CD4-positive, alpha-beta T cell treated with Interleukin-4 for 4 hours (primary cell): ENCODE results near the gene ANGPTL2.

Source experiments
- DNase-seq: peaks from one replicate; pipeline ENCODE4 v3.0.0-alpha.2; 2020

Gene ANGPTL2

DNA sequence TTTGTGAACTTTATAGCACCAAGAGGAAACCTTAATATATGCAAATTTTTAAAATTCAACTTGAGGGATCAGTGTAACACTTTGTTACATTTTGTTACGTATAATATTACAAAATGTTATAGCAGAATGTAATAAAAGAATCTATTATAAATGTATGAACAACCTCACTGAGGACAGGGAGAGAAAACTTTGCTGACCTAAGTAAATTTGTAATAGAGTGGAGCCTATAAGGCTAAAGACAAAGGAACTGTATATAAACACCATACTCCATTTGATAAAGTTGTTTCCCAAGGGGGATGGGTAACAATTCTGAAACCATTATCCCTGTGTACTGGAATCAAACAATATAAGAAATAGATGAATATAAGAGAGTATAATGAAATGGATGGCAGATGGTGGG lies 77.3 kb downstream of the ANGPTL2 start:
- no peak for DNase-seq

GRCh38 chr9:127039492-127039891 lies 82.9 kb downstream of the ANGPTL2 start:
- no peak for DNase-seq

DNA sequence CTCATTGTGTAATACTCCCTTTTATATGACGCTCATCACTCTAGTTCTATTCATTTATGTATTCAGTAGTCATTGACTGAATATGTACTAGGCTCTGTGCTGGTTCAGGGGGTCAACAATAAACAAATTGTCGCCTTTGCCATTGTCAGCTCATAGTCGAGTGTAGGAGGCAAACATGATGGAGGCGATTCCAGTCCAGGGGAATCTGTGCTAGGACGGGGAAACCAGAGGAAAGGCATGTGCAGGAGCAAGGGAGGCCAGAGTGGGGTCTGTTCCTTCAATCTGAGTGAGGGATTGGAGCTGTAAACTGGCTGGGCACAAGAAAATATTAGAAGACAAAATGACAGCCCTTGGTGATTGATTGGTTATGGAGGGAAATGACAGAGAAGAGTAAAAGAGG lies 83.9 kb downstream of the ANGPTL2 start:
- no peak for DNase-seq
